Urinary bladder (tissue), 4 donors: ENCODE results near the gene NREP. TPM values are rescaled to one million over a fixed set of nuclear protein-coding genes. Genes with fewer than 3 reads are reported as not detected.

Source experiments
- DNase-seq: peaks from one replicate; pipeline ENCODE4 v3.0.0-alpha.2; 2015; ENCODE audit errors: extremely low spot score
- H3K27ac ChIP-seq: one replicate; pipeline ENCODE4 v1.5.1; 2013; ENCODE audit warnings: low read depth, mild to moderate bottlenecking, moderate library complexity
- H3K36me3 ChIP-seq: one replicate; pipeline ENCODE4 v1.6.1; 2013; ENCODE audit warnings: mild to moderate bottlenecking, moderate library complexity; ENCODE audit not compliant: insufficient read depth
- H3K4me1 ChIP-seq: one replicate; pipeline ENCODE4 v1.6.1; 2013; ENCODE audit warnings: mild to moderate bottlenecking, moderate library complexity; ENCODE audit not compliant: insufficient read depth
- H3K4me3 ChIP-seq: one replicate; pipeline ENCODE4 v1.5.1; 2013; ENCODE audit warnings: low read depth, low read length
- WGBS: extraction: QIAGEN DNeasy Blood & Tissue Kit; methylation state at CpG from one replicate; pipeline ENCODE4 v1.1.7; 2013; 5-methylcytosine and 5-hydroxymethylcytosine counted together
- polyA plus RNA-seq: library from polyadenylated mRNA; stranded (reverse); fragments of 200-250 nt; gene quantifications from one replicate; pipeline ENCODE4 v1.2.3, GENCODE V29; 2013
- small RNA-seq: library from RNA; depleted of rRNA; stranded (forward); fragments of <200 nt; gene quantifications from one replicate; pipeline ENCODE3, GENCODE V24; 2014
- total RNA-seq: library from RNA; depleted of rRNA; stranded (reverse); fragments of >200 nt; gene quantifications from one replicate; pipeline ENCODE4 v1.2.3, GENCODE V29; 2014
- donor health status: healthy with polysubstance abuse.
- donor health status: healthy.

Gene NREP
- total and polyA plus RNA-seq, 2 donors: 24.6 to 372 TPM

DNA sequence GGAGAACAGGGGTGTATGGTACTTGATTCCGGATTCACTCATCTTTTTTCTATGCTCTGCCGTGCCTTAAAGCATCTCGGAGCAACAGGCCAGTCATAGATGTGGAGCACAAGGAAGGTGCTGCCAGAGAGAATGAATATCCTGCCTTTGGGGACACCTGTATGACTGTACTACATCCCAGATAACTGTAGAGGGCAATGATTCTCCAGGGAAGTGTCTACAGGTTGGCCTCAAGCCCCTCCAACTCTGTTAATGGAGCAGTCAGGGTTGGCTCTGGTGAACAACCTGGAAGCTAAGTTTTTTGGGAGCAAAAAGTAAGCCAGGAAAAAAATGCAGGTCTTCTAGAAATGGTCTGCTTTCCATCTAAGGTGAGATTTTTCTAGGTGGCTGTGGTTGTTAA is 71.0 kb downstream of the NREP start:
- 98% methylated on average over 3 of the region's 3 CpGs for WGBS
- no peak for DNase-seq
- Histone ChIP-seq H3K27ac (no peak overlapping the region), H3K4me1 (no peaks in the 10 kb centered on the region), H3K4me3 (no peak overlapping the region), H3K36me3 (no peaks in the 10 kb centered on the region)

DNA sequence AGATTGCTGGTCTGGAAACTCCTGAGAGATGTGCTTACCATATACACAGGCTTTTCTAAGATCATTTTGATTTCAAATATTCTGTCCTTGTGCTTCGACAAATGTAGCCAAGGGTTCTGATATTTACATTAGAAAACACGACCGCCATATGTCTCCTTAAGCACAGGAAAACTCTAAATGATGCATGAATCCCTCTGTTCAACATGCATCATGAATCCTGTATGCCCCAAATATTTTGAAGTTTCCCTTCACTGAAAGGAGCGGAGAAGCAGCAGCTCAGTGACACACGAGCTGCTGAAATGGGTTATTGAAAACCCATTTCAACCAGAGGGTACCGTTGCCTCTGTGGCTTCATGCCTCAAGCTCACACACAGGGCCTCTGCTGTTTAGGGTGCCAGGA is 74.4 kb downstream of the NREP start:
- no peak for DNase-seq
- Histone ChIP-seq H3K4me1 (no peaks in the 10 kb centered on the region), H3K4me3 (no peak overlapping the region), H3K36me3 (no peaks in the 10 kb centered on the region), H3K27ac (no peak overlapping the region)
- WGBS: 89% methylated on average over 6 of the region's 6 CpGs

DNA sequence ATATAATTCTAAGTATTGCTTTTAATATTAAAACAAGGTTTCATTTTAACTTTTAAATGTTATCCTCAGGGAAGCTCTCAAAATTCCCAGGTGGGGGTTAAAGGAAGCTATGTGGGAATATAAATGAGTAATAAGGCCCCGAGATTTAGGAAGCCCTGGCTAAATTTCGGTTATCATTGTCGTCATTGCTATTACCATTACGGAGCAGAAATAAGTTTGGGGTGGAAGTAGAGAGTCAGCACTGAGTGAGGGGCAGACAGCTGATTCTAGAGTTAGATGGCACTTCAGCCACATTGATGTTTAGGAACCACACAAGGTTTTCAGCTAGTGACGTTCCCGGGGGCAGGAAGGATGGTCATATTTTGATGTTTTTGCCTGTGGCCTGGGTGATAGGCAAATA is 74.9 kb downstream of the NREP start:
- H3K4me3 ChIP-seq: no peak overlapping the region
- WGBS: 64% methylated on average over 6 of the region's 6 CpGs
- H3K4me1 ChIP-seq: no peaks in the 10 kb centered on the region
- H3K36me3 ChIP-seq: no peaks in the 10 kb centered on the region
- no peak overlapping the region for H3K27ac ChIP-seq
- no peak for DNase-seq

DNA sequence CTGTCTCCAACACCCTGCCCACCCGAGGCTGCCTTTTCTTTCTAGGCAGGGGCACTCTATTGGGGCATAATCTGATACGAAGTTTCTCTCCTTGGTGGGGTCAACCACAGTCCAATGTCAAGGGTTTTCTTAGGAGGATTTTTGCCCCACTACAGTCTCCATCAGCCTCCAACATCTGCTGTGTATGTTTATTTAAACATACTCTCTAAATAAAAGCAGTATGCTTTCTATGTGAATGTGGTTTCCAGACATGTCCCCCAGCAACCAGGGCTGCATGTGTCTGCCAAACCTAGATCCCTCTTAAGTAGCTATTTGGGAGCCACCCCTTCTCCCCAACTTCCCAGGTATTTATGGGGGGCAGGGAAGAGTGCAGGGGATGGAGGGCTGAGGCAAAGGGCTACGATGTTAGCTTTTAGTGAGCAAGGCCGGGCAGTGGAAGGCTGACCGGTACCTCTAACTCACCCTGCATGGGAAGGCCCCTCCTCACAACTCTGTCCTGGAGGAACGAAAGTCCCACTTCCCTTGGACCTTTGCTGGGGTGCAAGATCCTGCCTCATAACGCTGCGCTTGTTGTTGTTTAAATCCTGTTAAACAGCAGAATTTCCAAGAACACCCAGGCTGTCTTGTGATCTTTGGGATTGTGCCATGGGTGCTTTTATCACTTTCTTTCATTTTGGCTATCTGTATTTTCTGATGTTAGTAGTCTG is 75.4 kb downstream of the NREP start:
- no peak for DNase-seq
- peak overlapping the region; percentile 55 for H3K27ac ChIP-seq
- 51% methylated on average over 8 of the region's 8 CpGs for WGBS
- H3K4me3 ChIP-seq: no peak overlapping the region
- H3K36me3 ChIP-seq: no peaks in the 10 kb centered on the region
- H3K4me1 ChIP-seq: no peaks in the 10 kb centered on the region

DNA sequence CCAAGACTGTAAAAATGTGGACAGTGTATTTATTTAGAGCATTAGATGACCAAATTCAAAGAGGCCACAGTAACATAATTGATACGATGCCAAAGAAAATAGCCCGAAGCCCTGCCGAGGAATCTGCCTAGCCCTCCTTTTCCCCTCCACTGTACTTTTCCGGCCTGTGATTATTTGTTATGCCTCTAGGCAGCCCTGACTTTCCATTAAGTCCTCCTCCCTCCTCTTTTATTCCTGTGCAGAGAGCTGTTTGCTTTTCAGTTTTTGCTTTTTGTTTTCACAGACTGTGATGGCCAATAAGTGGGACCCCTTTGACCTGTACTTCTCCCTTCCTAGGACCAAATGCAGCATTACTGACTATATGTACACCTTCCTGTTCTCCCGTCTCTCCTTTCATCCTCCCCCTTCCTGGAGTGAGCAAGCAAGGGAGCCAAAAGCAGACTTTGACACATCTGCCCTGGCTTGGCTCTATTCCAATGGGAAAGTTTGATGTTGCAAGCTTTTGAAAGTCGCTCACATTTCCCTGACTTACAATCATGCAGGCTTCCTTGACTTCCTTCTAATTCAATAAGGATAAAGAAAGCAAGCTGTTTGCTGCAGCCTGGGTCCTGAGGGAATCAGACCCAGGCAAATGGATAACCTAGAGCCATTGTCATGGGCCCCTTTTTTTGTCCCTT is 76.1 kb downstream of the NREP start:
- H3K4me3 ChIP-seq: no peak overlapping the region
- H3K27ac ChIP-seq: peak overlapping the region; percentile 15
- no peaks in the 10 kb centered on the region for H3K4me1 ChIP-seq
- WGBS: 10% methylated on average over 6 of the region's 6 CpGs
- peak; percentile 79 for DNase-seq
- no peaks in the 10 kb centered on the region for H3K36me3 ChIP-seq

DNA sequence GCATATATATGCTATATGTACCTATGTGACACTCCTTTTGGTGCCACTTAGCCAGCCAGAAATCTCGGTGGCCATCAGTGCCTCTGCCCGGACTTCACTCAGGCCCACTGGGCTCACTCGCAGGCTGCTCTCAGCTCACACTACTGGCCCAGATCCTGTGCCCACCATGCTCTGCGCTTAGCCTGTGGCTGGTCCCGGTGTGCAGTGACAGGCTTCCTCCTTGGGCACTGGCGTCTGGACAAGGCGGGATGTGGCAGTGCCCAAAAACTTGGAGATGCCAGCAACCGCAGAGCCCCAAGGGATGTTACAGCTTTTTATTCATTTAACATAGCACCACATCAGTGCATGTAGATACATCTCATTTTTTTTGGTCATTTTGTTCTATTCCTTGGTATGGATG is 77.4 kb downstream of the NREP start:
- WGBS: 96% methylated on average over 8 of the region's 8 CpGs
- Histone ChIP-seq H3K4me1 (no peaks in the 10 kb centered on the region), H3K27ac (no peak overlapping the region), H3K4me3 (no peak overlapping the region), H3K36me3 (no peaks in the 10 kb centered on the region)
- no peak for DNase-seq

Small RNA genes lying within 50 kb of the gene (small RNA-seq; reads per million reads assigned to genes)
- not detected for gene RN7SKP57

Other genes starting within 250 kb of the NREP start
- 77.2 TPM for gene STARD4, start 244.7 kb downstream of the NREP start, total RNA-seq
- gene STARD4, start 244.7 kb downstream of the NREP start, polyA plus RNA-seq: 6.8 TPM